Esophagus muscularis mucosa (tissue), 4 donors: ENCODE results near the gene IKZF3. TPM values are rescaled to one million over a fixed set of nuclear protein-coding genes. Genes with fewer than 3 reads are reported as not detected.
A peak's percentile ranks its signal among the peaks of the same experiment; 100 is the strongest.

Experiments used
- DNase-seq: peaks from one replicate; pipeline ENCODE4 v3.0.0-alpha.2; 2017; ENCODE audit errors: extremely low spot score
- H3K27ac ChIP-seq, 4 donors: fragments of 200-600 bp; sonication (generic); replicated peaks in 1 of 4; 1 replicate in 3 of 4; 2 replicates in 1 of 4; pipeline ENCODE4 v1.5.1; 2016 to 2019; ENCODE audit warnings: mild to moderate bottlenecking in 1 of 4
- H3K27me3 ChIP-seq, 4 donors: fragments of 200-600 bp; sonication (generic); one replicate each; pipeline versions ENCODE4 v1.5.1 to v1.6.0; 2016 to 2019
- H3K36me3 ChIP-seq, 4 donors: fragments of 200-600 bp; sonication (generic); one replicate each; pipeline ENCODE4 v1.5.1; 2016 to 2019
- H3K4me1 ChIP-seq, 4 donors: fragments of 200-600 bp; sonication (generic); one replicate each; pipeline ENCODE4 v1.5.1; 2016 to 2019
- H3K4me3 ChIP-seq, 4 donors: fragments of 200-600 bp; sonication (generic); 1 replicate in 2 of 4; 2 replicates in 2 of 4; pipeline ENCODE4 v1.5.1; 2016 to 2019; ENCODE audit warnings: mild to moderate bottlenecking in 4 of 4, moderate library complexity in 1 of 4
- H3K9me3 ChIP-seq, 4 donors: fragments of 200-600 bp; sonication (generic); 1 replicate in 3 of 4; 2 replicates in 1 of 4; pipeline ENCODE4 v1.5.1; 2016 to 2019
- EP300 ChIP-seq: sonication (generic); formaldehyde crosslinking; IDR thresholded peaks from one replicate; pipeline ENCODE4 v1.6.1; 2017; ENCODE audit warnings: antibody characterized with exemption
- POLR2A ChIP-seq: fragments of 450-650 bp; IDR thresholded peaks from one replicate; pipeline ENCODE4 v1.6.1; 2017; ENCODE audit warnings: antibody characterized with exemption, moderate library complexity, mild to moderate bottlenecking, low read depth
- POLR2AphosphoS5 ChIP-seq, 2 donors: sonication (generic); formaldehyde crosslinking; IDR thresholded peaks; one replicate each; pipeline ENCODE4 v1.6.1; 2017; ENCODE audit warnings: antibody characterized with exemption in 2 of 2
- WGBS: methylation state at CpG from one replicate; pipeline ENCODE4 v1.1.5; 2018; 5-methylcytosine and 5-hydroxymethylcytosine counted together
- intact Hi-C: fragments of 100-400 bp; cut with DNase I; formaldehyde crosslinking; loops from one replicate; pipeline ENCODE4 v1.15.1; 2023
- total RNA-seq, 4 donors: library from RNA; depleted of rRNA; stranded (reverse); fragments of >200 nt; gene quantifications; one replicate each; pipeline versions ENCODE4 v1.1.0 to v1.2.1, GENCODE V29; 2016
- TF ChIP-seq, protein P1 (sequence below), 3 experiments: fragments of 200-600 bp in 2 of 3; fragments of 450-650 bp in 1 of 3; sonication (generic) in 2 of 3; IDR thresholded peaks; one replicate each; pipeline ENCODE4 v1.5.1; 2017 to 2019; ENCODE audit warnings: antibody characterized with exemption in 3 of 3, mild to moderate bottlenecking in 2 of 3, moderate library complexity in 1 of 3

IKZF3 gene
- total RNA-seq, 4 donors from 2014 or later, result 0.83 to 3.8 (median 1.3) TPM

DNA sequence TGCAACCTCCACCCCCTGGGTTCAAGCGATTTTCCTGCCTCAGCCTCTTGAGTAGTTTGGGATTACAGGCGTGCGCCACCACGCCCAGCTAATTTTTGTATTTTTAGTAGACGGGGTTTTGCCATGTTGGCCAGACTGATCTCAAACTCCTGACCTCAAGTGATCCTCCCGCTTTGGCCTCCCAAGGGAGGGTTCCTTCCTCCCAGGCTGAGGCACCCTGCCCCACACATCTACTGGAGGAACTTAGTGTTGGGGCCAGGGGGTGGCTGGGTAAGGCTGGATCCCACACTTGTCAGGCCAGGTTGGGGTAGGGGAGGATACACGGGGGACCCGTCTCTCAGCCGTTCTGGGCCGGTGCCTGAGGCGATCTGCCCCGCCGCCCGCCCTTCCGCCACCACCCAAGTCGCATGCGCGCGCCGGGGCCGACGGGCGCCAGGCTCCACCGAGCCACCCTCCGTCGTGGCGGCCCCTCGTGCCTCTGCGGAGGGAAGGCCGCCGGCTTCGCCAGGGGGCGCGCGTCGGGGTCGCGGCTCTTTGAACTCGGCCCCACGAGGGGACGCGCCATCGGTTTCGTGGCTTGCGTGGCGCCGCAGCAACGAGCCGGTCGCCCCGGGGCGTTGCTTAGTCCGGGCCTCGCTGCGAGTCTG is 110.5 kb downstream of the IKZF3 start:
- intact Hi-C loops, result loop anchor here (1.0 to 10.0 kb wide), 3 partner anchors 116 to 201 kb away; partner anchors contain the start of gene STARD3
- peaks cover 0 to 8% (median 0%) of the 10 kb centered on the region in 4 donors for H3K27me3 ChIP-seq
- no peaks in the 10 kb centered on the region for H3K36me3 ChIP-seq
- no peak for DNase-seq
- no peaks in the 10 kb centered on the region for H3K9me3 ChIP-seq
- TF ChIP-seq EP300 (no peak), POLR2AphosphoS5 (IDR thresholded peaks at IDR 0.05) (no peak), POLR2A (no peak)
- TF ChIP-seq, protein P1, sequence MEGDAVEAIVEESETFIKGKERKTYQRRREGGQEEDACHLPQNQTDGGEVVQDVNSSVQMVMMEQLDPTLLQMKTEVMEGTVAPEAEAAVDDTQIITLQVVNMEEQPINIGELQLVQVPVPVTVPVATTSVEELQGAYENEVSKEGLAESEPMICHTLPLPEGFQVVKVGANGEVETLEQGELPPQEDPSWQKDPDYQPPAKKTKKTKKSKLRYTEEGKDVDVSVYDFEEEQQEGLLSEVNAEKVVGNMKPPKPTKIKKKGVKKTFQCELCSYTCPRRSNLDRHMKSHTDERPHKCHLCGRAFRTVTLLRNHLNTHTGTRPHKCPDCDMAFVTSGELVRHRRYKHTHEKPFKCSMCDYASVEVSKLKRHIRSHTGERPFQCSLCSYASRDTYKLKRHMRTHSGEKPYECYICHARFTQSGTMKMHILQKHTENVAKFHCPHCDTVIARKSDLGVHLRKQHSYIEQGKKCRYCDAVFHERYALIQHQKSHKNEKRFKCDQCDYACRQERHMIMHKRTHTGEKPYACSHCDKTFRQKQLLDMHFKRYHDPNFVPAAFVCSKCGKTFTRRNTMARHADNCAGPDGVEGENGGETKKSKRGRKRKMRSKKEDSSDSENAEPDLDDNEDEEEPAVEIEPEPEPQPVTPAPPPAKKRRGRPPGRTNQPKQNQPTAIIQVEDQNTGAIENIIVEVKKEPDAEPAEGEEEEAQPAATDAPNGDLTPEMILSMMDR (IDR thresholded peaks at IDR 0.05), result no peak
- peaks cover 20 to 26% (median 24%) of the 10 kb centered on the region in 4 donors for H3K4me1 ChIP-seq
- peak overlapping the region; percentile 75 to 86 (median 82) for H3K4me3 ChIP-seq
- 43% methylated on average over 5 of the region's 55 CpGs for WGBS
- peak overlapping the region; percentile 89 to 97 (median 94) for H3K27ac ChIP-seq

DNA sequence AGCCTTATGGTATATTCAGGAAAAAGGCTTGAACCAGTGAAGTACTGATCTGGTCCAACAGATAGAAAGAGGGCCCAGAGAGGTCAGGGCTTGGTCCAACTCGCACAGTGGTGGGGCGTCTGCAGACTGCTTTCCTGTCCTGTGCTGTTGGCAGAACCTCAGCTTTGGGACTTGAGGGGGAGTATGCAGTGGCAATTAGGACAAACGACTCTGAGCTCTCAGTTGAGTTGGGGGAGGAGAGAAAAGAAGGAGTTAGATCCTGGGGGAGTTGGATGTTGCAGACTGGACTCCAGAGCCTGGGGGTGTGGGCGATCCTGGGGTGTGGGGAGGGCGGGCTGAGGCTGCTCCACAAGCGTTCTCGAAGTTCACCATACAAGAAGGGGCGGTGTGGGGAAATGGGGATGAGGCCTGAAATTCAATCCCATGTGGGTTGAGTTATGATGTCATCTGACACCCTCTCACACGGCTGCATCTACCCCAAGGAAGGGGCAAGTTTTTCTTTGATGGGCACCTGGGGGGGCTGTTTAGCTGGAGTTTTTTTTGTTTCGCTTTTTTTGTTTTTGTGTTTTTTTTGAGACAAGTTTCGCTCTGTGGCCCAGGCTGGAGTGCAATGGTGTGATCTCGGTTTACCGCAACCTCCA is 111.8 kb downstream of the IKZF3 start:
- no peaks in the 10 kb centered on the region for H3K36me3 ChIP-seq
- peaks cover 0 to 8% (median 0%) of the 10 kb centered on the region in 4 donors for H3K27me3 ChIP-seq
- WGBS, result 86% methylated on average over 13 of the region's 13 CpGs
- H3K4me3 ChIP-seq, result no peak overlapping the region
- intact Hi-C loops, result loop anchor here (5.0 to 10.0 kb wide), 2 partner anchors 115 to 202 kb away; partner anchors contain the start of gene STARD3
- no peaks in the 10 kb centered on the region for H3K9me3 ChIP-seq
- peaks cover 20 to 26% (median 24%) of the 10 kb centered on the region in 4 donors for H3K4me1 ChIP-seq
- no peak for DNase-seq
- TF ChIP-seq, protein P1 (IDR thresholded peaks at IDR 0.05), result no peak
- TF ChIP-seq EP300 (no peak), POLR2A (no peak)
- no peak overlapping the region for H3K27ac ChIP-seq

DNA sequence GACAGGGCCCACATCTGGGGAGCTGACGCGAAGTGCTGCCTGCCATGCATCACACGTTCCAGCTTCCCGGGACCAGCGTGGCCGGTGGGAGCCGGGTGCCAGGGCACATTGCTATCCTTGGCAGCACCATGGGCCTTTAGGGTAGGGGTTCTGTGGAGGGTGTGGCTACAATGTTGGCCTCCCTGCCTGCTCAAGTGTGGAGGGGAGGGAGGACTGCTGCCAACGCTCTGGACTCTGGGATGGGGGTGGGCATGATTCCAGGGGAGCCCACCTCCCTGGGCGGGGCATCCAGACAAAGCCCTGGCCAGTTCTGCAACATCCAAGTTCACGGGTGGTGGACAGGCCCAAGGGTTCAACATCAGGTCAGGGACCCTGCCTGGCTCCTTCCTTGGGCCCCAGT is 112.5 kb downstream of the IKZF3 start:
- 65% methylated on average over 7 of the region's 10 CpGs for WGBS
- Histone ChIP-seq H3K9me3 (no peaks in the 10 kb centered on the region), H3K27ac (no peak overlapping the region), H3K4me1 (peaks cover 20 to 26% (median 24%) of the 10 kb centered on the region in 4 donors), H3K4me3 (no peak overlapping the region), H3K27me3 (peaks cover 0 to 8% (median 0%) of the 10 kb centered on the region in 4 donors), H3K36me3 (no peaks in the 10 kb centered on the region)
- intact Hi-C loops, result loop anchor here (5.0 to 10.0 kb wide), 2 partner anchors 114 to 203 kb away; partner anchors contain the start of gene STARD3
- DNase-seq, result no peak
- TF ChIP-seq EP300, result no peak
- TF ChIP-seq POLR2A, result no peak
- no peak for TF ChIP-seq POLR2AphosphoS5 (IDR thresholded peaks at IDR 0.05)
- TF ChIP-seq, protein P1 (IDR thresholded peaks at IDR 0.05), result no peak

DNA sequence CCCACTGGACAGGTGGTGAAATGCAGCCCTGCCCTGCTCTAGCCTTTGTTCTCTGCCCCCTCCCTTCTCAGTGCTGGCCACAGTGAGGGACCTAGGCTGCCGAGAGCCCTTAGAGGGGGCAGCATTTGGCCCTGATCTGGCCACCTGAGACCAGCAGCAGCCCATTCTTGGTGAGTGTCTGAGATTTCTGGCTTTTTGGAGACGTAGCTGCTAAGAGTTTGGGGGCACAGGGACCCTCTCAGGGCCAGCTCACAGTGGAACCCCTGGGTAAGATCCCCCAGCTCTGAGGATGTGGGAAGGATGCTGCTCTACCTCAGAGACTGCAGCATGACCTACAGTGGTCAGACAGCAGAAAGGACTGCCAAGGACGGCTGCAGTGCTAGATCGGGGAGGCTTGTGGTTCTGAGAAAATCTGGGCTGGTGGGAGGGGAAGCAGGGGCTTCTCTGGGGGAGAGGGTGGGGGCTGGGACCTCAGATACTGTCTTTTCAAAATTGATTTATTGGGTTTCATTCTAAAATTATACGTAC is 113.0 kb downstream of the IKZF3 start:
- Histone ChIP-seq H3K36me3 (no peaks in the 10 kb centered on the region), H3K27ac (no peak overlapping the region), H3K4me3 (no peak overlapping the region), H3K4me1 (peaks cover 20 to 26% (median 24%) of the 10 kb centered on the region in 4 donors), H3K27me3 (peaks cover 0 to 8% (median 0%) of the 10 kb centered on the region in 4 donors), H3K9me3 (no peaks in the 10 kb centered on the region)
- DNase-seq, result no peak
- intact Hi-C loops, result loop anchor here (5.0 to 10.0 kb wide), 2 partner anchors 114 to 204 kb away; partner anchors contain the start of gene STARD3
- 70% methylated on average over 5 of the region's 5 CpGs for WGBS
- TF ChIP-seq, protein P1 (IDR thresholded peaks at IDR 0.05), result no peak
- TF ChIP-seq POLR2A (no peak), POLR2AphosphoS5 (IDR thresholded peaks at IDR 0.05) (no peak), EP300 (no peak)
